Neural cell (in vitro differentiated cells): ENCODE data around the gene ZSWIM6. TPM values are rescaled to one million over a fixed set of nuclear protein-coding genes. Genes with fewer than 3 reads are reported as not detected.

Experiments used
- H2AFZ ChIP-seq: fragments of 200-600, 300-800 bp; sonication (generic), shearing (Covaris generic); 2 replicates; pipeline ENCODE4 v1.6.0; 2014; ENCODE audit warnings: low read depth, mild to moderate bottlenecking, antibody characterized with exemption, low read length, moderate library complexity
- H3F3A ChIP-seq: fragments of 200-600 bp; shearing (Covaris generic); 2 replicates; pipeline ENCODE4 v1.6.1; 2016; ENCODE audit warnings: mild to moderate bottlenecking, moderate library complexity, mixed read lengths, antibody characterized with exemption, low read length; ENCODE audit not compliant: insufficient read depth, poor library complexity, severe bottlenecking
- H3K27ac ChIP-seq: fragments of 200-600, 300-800 bp; sonication (generic), shearing (Covaris generic); 2 replicates; pipeline ENCODE4 v1.5.1; 2014; ENCODE audit warnings: mild to moderate bottlenecking, low read length, moderate library complexity
- H3K27me3 ChIP-seq: fragments of 300-800, 200-600 bp; sonication (generic), shearing (Covaris generic); 2 replicates; pipeline ENCODE4 v1.6.0; 2014; ENCODE audit warnings: mild to moderate bottlenecking, low read depth, low read length, moderate library complexity; ENCODE audit not compliant: insufficient read depth
- H3K36me3 ChIP-seq: fragments of 300-800, 200-600 bp; sonication (generic), shearing (Covaris generic); 2 replicates; pipeline ENCODE4 v1.5.1; 2014; ENCODE audit warnings: mild to moderate bottlenecking, antibody characterized with exemption, low read length, moderate library complexity; ENCODE audit not compliant: insufficient read depth
- H3K4me2 ChIP-seq: fragments of 300-800, 200-600 bp; sonication (generic), shearing (Covaris generic); 2 replicates; pipeline ENCODE4 v1.6.0; 2014; ENCODE audit warnings: mild to moderate bottlenecking, low read length
- H3K4me3 ChIP-seq: fragments of 300-800, 200-600 bp; sonication (generic), shearing (Covaris generic); 2 replicates; pipeline ENCODE4 v1.5.1; 2014; ENCODE audit warnings: mild to moderate bottlenecking, low read length, moderate library complexity
- H3K79me2 ChIP-seq: fragments of 200-600 bp; shearing (Covaris generic); replicated peaks from 2 replicates; pipeline ENCODE4 v1.6.0; 2014; ENCODE audit warnings: mild to moderate bottlenecking, low read length, moderate library complexity; ENCODE audit not compliant: insufficient read depth
- H3K9ac ChIP-seq: fragments of 300-800, 200-600 bp; sonication (generic), shearing (Covaris generic); 2 replicates; pipeline ENCODE4 v1.6.1; 2016; ENCODE audit warnings: mild to moderate bottlenecking, low read length, mixed read lengths
- H3K9me2 ChIP-seq: fragments of 200-600 bp; shearing (Covaris generic); 2 replicates; pipeline ENCODE4 v1.6.1; 2016; ENCODE audit warnings: mild to moderate bottlenecking, low read length, mixed read lengths; ENCODE audit not compliant: insufficient read depth
- H3K9me3 ChIP-seq: fragments of 200-600, 300-800 bp; sonication (generic), shearing (Covaris generic); 2 replicates; pipeline ENCODE4 v1.6.1; 2016; ENCODE audit warnings: mild to moderate bottlenecking, mixed run types, low read length, moderate library complexity, mixed read lengths
- H4K20me1 ChIP-seq: fragments of 200-600 bp; shearing (Covaris generic); 2 replicates; pipeline ENCODE4 v1.6.1; 2016; ENCODE audit warnings: mild to moderate bottlenecking, mixed run types; ENCODE audit not compliant: insufficient read depth
- EP300 ChIP-seq: fragments of 450-650 bp; conservative IDR thresholded peaks from 2 replicates; pipeline ENCODE4 v1.6.1; 2014; ENCODE audit warnings: antibody characterized with exemption, mild to moderate bottlenecking, moderate library complexity; ENCODE audit not compliant: poor library complexity, severe bottlenecking
- EZH2 ChIP-seq: fragments of 200-600, 300-800 bp; shearing (Covaris generic), sonication (generic); IDR thresholded peaks from 2 replicates; pipeline ENCODE4 v1.6.1; 2014; ENCODE audit warnings: antibody characterized with exemption, low read length, borderline replicate concordance, mild to moderate bottlenecking; ENCODE audit not compliant: insufficient read depth, poor library complexity, severe bottlenecking
- MXI1 ChIP-seq: fragments of 450-650 bp; conservative IDR thresholded peaks from 2 replicates; pipeline ENCODE4 v1.6.1; 2014; ENCODE audit warnings: antibody characterized with exemption, mild to moderate bottlenecking; ENCODE audit not compliant: poor library complexity, severe bottlenecking
- POLR2AphosphoS5 ChIP-seq: IDR thresholded peaks from 2 replicates; pipeline ENCODE4 v1.6.1; 2012
- RAD21 ChIP-seq: fragments of 450-650 bp; conservative IDR thresholded peaks from 2 replicates; pipeline ENCODE4 v1.6.1; 2014; ENCODE audit warnings: antibody characterized with exemption, mild to moderate bottlenecking, moderate library complexity
- SMC3 ChIP-seq: fragments of 450-650 bp; conservative IDR thresholded peaks from 2 replicates; pipeline ENCODE4 v1.6.1; 2014; ENCODE audit warnings: antibody characterized with exemption, mild to moderate bottlenecking, moderate library complexity; ENCODE audit not compliant: poor library complexity
- TAF1 ChIP-seq: IDR thresholded peaks from 2 replicates; pipeline ENCODE4 v1.6.1; 2012; ENCODE audit warnings: low read depth
- polyA plus RNA-seq: library from polyadenylated mRNA; depleted of rRNA; stranded (reverse); fragments of >200 nt; gene quantifications from 2 replicates; pipeline ENCODE4 v1.2.3, GENCODE V29; 2014
- TF ChIP-seq, protein P1 (sequence below): fragments of 450-650 bp; IDR thresholded peaks from 2 replicates; pipeline ENCODE4 v1.5.1; 2014; ENCODE audit warnings: antibody characterized with exemption, mild to moderate bottlenecking, moderate library complexity; ENCODE audit not compliant: poor library complexity, severe bottlenecking
- TF ChIP-seq, protein P2 (sequence below): IDR thresholded peaks from 2 replicates; pipeline ENCODE4 v1.6.1; 2012; ENCODE audit warnings: borderline replicate concordance

The ZSWIM6 gene
- polyA plus RNA-seq, 1 donor from 2014 or later: 43.6 TPM

DNA sequence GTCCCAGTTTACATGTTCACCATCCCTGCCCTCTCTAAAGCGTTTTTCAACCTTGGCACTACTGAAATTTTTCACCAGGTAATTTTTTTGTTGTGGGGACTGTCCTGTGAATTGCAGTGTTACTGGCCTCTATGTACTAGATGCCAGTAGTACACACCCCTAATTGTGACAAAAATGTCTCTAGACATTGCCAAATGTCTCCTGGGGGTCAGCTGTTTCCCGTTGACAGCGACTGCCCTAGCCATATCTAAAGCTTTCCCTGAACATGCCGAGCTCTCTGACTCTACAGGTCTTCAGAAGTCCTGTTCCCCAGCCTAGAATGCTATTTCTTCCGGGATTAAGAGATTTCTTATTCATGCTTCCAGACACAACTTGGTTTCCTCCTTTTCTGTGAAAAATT is 235.3 kb downstream of the ZSWIM6 start:
- H3K4me3 ChIP-seq: no peak overlapping the region
- no peaks in the 10 kb centered on the region for H3K79me2 ChIP-seq
- no peak overlapping the region for H3K27ac ChIP-seq
- H3F3A ChIP-seq: no peaks in the 10 kb centered on the region
- no peaks in the 10 kb centered on the region for H3K9me3 ChIP-seq
- no peaks in the 10 kb centered on the region for H4K20me1 ChIP-seq
- no peaks in the 10 kb centered on the region for H3K9me2 ChIP-seq
- no peak overlapping the region for H3K4me2 ChIP-seq
- no peak overlapping the region for H2AFZ ChIP-seq
- no peaks in the 10 kb centered on the region for H3K27me3 ChIP-seq
- no peaks in the 10 kb centered on the region for H3K36me3 ChIP-seq
- no peak overlapping the region for H3K9ac ChIP-seq
- TF ChIP-seq, protein P1, sequence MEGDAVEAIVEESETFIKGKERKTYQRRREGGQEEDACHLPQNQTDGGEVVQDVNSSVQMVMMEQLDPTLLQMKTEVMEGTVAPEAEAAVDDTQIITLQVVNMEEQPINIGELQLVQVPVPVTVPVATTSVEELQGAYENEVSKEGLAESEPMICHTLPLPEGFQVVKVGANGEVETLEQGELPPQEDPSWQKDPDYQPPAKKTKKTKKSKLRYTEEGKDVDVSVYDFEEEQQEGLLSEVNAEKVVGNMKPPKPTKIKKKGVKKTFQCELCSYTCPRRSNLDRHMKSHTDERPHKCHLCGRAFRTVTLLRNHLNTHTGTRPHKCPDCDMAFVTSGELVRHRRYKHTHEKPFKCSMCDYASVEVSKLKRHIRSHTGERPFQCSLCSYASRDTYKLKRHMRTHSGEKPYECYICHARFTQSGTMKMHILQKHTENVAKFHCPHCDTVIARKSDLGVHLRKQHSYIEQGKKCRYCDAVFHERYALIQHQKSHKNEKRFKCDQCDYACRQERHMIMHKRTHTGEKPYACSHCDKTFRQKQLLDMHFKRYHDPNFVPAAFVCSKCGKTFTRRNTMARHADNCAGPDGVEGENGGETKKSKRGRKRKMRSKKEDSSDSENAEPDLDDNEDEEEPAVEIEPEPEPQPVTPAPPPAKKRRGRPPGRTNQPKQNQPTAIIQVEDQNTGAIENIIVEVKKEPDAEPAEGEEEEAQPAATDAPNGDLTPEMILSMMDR: no peak

DNA sequence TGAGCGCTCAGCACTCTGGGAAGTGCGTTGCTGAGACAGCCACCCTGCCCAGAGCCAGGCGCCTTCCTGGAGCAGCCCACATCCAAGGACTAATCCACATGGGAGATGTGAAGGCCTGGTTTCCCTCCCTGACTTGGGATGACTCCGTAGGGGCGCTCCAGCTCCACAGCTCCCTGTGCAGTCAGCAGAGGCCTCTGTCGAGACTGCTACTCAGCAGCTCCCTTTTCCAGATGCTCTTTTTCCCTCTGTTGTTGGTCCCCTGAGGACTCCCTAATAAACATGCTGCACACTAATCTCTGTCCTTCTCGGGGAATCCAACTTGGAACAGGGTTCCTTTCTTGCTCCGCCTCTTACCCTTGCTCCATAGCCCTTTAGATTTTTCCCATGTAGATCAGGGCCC is 237.3 kb downstream of the ZSWIM6 start:
- Histone ChIP-seq H3K9me3 (no peaks in the 10 kb centered on the region), H3K79me2 (no peaks in the 10 kb centered on the region), H3K4me2 (no peak overlapping the region), H3K4me3 (no peak overlapping the region), H2AFZ (no peak overlapping the region), H3K36me3 (no peaks in the 10 kb centered on the region), H3K27me3 (no peaks in the 10 kb centered on the region), H3K9me2 (no peaks in the 10 kb centered on the region), H3F3A (no peaks in the 10 kb centered on the region), H3K9ac (no peak overlapping the region), H4K20me1 (no peaks in the 10 kb centered on the region), H3K27ac (no peak overlapping the region)
- TF ChIP-seq, protein P2, sequence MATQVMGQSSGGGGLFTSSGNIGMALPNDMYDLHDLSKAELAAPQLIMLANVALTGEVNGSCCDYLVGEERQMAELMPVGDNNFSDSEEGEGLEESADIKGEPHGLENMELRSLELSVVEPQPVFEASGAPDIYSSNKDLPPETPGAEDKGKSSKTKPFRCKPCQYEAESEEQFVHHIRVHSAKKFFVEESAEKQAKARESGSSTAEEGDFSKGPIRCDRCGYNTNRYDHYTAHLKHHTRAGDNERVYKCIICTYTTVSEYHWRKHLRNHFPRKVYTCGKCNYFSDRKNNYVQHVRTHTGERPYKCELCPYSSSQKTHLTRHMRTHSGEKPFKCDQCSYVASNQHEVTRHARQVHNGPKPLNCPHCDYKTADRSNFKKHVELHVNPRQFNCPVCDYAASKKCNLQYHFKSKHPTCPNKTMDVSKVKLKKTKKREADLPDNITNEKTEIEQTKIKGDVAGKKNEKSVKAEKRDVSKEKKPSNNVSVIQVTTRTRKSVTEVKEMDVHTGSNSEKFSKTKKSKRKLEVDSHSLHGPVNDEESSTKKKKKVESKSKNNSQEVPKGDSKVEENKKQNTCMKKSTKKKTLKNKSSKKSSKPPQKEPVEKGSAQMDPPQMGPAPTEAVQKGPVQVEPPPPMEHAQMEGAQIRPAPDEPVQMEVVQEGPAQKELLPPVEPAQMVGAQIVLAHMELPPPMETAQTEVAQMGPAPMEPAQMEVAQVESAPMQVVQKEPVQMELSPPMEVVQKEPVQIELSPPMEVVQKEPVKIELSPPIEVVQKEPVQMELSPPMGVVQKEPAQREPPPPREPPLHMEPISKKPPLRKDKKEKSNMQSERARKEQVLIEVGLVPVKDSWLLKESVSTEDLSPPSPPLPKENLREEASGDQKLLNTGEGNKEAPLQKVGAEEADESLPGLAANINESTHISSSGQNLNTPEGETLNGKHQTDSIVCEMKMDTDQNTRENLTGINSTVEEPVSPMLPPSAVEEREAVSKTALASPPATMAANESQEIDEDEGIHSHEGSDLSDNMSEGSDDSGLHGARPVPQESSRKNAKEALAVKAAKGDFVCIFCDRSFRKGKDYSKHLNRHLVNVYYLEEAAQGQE: no peak
- TF ChIP-seq, protein P1: no peak
- TF ChIP-seq EZH2 (no peak), EP300 (no peak), SMC3 (no peak), TAF1 (no peak), RAD21 (no peak), MXI1 (no peak), POLR2AphosphoS5 (no peak)
